Gastrocnemius medialis (tissue), 4 donors: Measurements from ENCODE around the gene RBM33.

ENCODE experiments used
- CTCF ChIP-seq, 5 experiments: fragments of 450-650 bp in 3 of 5; fragments of 200-600 bp in 2 of 5; sonication (generic) in 2 of 5; IDR thresholded peaks in 4 of 5; conservative IDR thresholded peaks in 1 of 5; 1 replicate in 4 of 5; 2 replicates in 1 of 5; pipeline ENCODE4 v1.5.1; 2016 to 2019; ENCODE audit warnings: antibody characterized with exemption in 5 of 5, mild to moderate bottlenecking in 3 of 5, moderate library complexity in 3 of 5
- POLR2A ChIP-seq, 2 donors: fragments of 450-650 bp; IDR thresholded peaks; one replicate each; pipeline ENCODE4 v1.6.1; 2017; ENCODE audit warnings: antibody characterized with exemption in 2 of 2, mild to moderate bottlenecking in 2 of 2, moderate library complexity in 2 of 2

- TF ChIP-seq POLR2A (IDR thresholded peaks at IDR 0.05): no peak
- no peak for TF ChIP-seq CTCF (IDR thresholded peaks at IDR 0.05 in 4 of 5, conservative IDR thresholded peaks at IDR 0.05 in 1 of 5)
Observed at GRCh38 chr7:155813125-155813524, 168.7 kb downstream of the RBM33 start.
